Panc1 (cell line): ENCODE results near the gene C9orf78.

Experiments used
- POLR2AphosphoS5 ChIP-seq: IDR thresholded peaks from 2 replicates; pipeline ENCODE4 v1.6.1; 2012; ENCODE audit warnings: mild to moderate bottlenecking, low read depth, low read length, moderate library complexity
- SIN3A ChIP-seq: IDR thresholded peaks from 2 replicates; pipeline ENCODE4 v1.6.1; 2012; ENCODE audit warnings: low read depth, mild to moderate bottlenecking, low read length, moderate library complexity, borderline replicate concordance; ENCODE audit not compliant: insufficient read depth
- TF ChIP-seq, protein P1 (sequence below): fragments of 450-650 bp; IDR thresholded peaks from 2 replicates; pipeline ENCODE4 v1.5.1; 2017; ENCODE audit warnings: mild to moderate bottlenecking

DNA sequence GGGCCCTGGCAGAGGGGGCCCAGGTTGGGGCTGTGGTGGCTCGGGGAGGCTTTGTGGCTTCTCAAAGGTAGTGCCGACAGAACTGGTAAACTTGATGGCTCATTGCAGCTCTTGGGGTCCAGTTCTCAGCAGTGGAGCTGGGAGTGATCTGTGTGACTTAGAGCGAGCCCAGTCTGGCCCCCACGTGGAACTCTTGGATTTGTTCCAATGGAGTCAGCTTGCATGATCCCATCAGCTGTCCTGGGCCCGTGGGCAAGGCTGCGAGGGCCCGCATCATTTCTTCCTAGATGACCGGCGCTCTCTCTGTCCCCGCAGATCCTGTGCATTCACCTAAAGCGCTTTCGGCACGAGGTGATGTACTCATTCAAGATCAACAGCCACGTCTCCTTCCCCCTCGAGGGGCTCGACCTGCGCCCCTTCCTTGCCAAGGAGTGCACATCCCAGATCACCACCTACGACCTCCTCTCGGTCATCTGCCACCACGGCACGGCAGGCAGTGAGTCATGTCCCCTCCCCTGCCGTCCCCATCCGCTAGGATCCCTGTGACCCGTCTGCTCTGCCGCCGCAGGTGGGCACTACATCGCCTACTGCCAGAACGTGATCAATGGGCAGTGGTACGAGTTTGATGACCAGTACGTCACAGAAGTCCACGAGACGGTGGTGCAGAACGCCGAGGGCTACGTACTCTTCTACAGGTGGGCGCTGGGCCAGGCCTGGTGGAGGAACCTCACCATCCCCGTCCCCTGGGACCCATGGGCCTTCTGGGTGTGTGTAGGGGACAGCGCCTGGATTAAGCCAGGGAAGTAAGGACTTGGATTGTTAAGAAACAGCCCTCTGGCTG lies 39.4 kb upstream of the C9orf78 start:
- TF ChIP-seq POLR2AphosphoS5 (no peak), SIN3A (no peak)
- TF ChIP-seq, protein P1, sequence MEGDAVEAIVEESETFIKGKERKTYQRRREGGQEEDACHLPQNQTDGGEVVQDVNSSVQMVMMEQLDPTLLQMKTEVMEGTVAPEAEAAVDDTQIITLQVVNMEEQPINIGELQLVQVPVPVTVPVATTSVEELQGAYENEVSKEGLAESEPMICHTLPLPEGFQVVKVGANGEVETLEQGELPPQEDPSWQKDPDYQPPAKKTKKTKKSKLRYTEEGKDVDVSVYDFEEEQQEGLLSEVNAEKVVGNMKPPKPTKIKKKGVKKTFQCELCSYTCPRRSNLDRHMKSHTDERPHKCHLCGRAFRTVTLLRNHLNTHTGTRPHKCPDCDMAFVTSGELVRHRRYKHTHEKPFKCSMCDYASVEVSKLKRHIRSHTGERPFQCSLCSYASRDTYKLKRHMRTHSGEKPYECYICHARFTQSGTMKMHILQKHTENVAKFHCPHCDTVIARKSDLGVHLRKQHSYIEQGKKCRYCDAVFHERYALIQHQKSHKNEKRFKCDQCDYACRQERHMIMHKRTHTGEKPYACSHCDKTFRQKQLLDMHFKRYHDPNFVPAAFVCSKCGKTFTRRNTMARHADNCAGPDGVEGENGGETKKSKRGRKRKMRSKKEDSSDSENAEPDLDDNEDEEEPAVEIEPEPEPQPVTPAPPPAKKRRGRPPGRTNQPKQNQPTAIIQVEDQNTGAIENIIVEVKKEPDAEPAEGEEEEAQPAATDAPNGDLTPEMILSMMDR = no peak
